Activated CD8-positive, alpha-beta memory T cell treated with anti-CD3 and anti-CD28 coated beads for 1 hour (primary cell): ENCODE results near the gene EFL1.
"Not testable (repeated sequence)": the region's sequence is repeated elsewhere in the genome, so short reads cannot be mapped to it uniquely, and the experiment has no call there.

Experiments
- DNase-seq, 2 donors: peaks; one replicate each; pipeline ENCODE4 v3.0.0-alpha.2; 2020; ENCODE audit warnings: low read depth in 1 of 2; ENCODE audit errors: extremely low read depth in 1 of 2

Gene EFL1

GRCh38 chr15:82282386-82282785, 19.9 kb upstream of the EFL1 start:
- DNase-seq: not testable (repeated sequence)

- not testable (repeated sequence) for DNase-seq
Observed at GRCh38 chr15:82281276-82281675, 18.7 kb upstream of the EFL1 start.

GRCh38 chr15:82275410-82275809, 12.9 kb upstream of the EFL1 start:
- no peak for DNase-seq

- DNase-seq: no peak
Observed at GRCh38 chr15:82272154-82272553, 9.6 kb upstream of the EFL1 start.

GRCh38 chr15:82268454-82268853, 5.9 kb upstream of the EFL1 start:
- not testable (repeated sequence) for DNase-seq

- not testable (repeated sequence) for DNase-seq
Observed at GRCh38 chr15:82267137-82267536, 4.6 kb upstream of the EFL1 start.

GRCh38 chr15:82263350-82263749, 816 bp upstream of the EFL1 start:
- DNase-seq: no peak

GRCh38 chr15:82261566-82262421, 740 bp downstream of the EFL1 start:
- DNase-seq: not testable (repeated sequence)

- not testable (repeated sequence) for DNase-seq
Observed at GRCh38 chr15:82248261-82248660, 14.3 kb downstream of the EFL1 start.

- DNase-seq: not testable (repeated sequence)
Observed at GRCh38 chr15:82245956-82246355, 16.6 kb downstream of the EFL1 start.

- not testable (repeated sequence) for DNase-seq
Observed at GRCh38 chr15:82243644-82244043, 18.9 kb downstream of the EFL1 start.

- DNase-seq: not testable (repeated sequence)
Observed at GRCh38 chr15:82241836-82242499, 20.6 kb downstream of the EFL1 start.

- DNase-seq: no peak
Observed at GRCh38 chr15:82239685-82240391, 22.7 kb downstream of the EFL1 start.

- not testable (repeated sequence) for DNase-seq
Observed at GRCh38 chr15:82237944-82238534, 24.5 kb downstream of the EFL1 start.

GRCh38 chr15:82231842-82232241, 30.7 kb downstream of the EFL1 start:
- DNase-seq: no peak

- no peak for DNase-seq
Observed at GRCh38 chr15:82231233-82231632, 31.3 kb downstream of the EFL1 start.

GRCh38 chr15:82228750-82229149, 33.8 kb downstream of the EFL1 start:
- no peak for DNase-seq

- not testable (repeated sequence) for DNase-seq
Observed at GRCh38 chr15:82221535-82221934, 41.0 kb downstream of the EFL1 start.

GRCh38 chr15:82216092-82216491, 46.4 kb downstream of the EFL1 start:
- DNase-seq: not testable (repeated sequence)

- not testable (repeated sequence) for DNase-seq
Observed at GRCh38 chr15:82212201-82212600, 50.3 kb downstream of the EFL1 start.

- DNase-seq: not testable (repeated sequence)
Observed at GRCh38 chr15:82210066-82210597, 52.4 kb downstream of the EFL1 start.
